Lower leg skin (tissue), 3 donors: ENCODE measurements around the gene REG4.

Experiments
- POLR2A ChIP-seq, 2 donors: fragments of 450-650 bp; IDR thresholded peaks; one replicate each; pipeline ENCODE4 v1.6.1; 2016 to 2017; ENCODE audit warnings: antibody characterized with exemption in 2 of 2, mild to moderate bottlenecking in 1 of 2, moderate library complexity in 1 of 2
- TF ChIP-seq, protein P1 (sequence below), 3 donors: fragments of 450-650 bp; IDR thresholded peaks; one replicate each; pipeline ENCODE4 v1.5.1; 2016; ENCODE audit warnings: antibody characterized with exemption in 3 of 3, mild to moderate bottlenecking in 3 of 3, moderate library complexity in 2 of 3

DNA sequence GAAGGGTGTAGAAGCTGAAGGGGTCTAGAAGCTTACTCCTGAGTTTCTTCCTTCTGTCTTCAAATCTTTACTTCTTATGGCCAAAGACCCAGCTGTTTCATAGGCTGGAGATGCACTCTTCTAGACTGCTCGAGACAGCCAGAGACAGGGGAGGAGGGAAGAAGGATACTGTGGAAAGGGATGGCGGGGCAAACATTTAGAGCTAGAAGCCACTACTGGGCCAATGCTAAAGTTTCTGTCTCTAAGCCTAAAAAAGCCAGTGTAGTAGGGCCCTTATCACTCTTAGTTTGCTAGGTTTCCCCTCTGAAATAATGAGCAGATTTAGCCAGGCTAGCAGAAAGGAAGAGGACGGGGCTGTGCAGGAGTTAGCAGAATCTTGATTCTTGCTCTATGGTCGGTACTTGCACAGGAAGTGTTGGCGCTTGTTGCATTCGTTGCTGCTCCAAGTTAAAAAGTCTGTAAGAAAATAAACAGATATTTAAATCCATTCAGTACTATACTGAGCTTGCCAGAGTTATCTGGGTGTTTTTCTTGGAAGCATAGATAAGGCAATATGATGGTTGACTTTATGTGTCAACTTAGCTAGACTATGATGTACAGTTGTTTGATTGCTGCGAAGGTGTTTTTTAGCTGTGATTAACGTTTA, 16.9 kb downstream of the REG4 start:
- TF ChIP-seq, protein P1, sequence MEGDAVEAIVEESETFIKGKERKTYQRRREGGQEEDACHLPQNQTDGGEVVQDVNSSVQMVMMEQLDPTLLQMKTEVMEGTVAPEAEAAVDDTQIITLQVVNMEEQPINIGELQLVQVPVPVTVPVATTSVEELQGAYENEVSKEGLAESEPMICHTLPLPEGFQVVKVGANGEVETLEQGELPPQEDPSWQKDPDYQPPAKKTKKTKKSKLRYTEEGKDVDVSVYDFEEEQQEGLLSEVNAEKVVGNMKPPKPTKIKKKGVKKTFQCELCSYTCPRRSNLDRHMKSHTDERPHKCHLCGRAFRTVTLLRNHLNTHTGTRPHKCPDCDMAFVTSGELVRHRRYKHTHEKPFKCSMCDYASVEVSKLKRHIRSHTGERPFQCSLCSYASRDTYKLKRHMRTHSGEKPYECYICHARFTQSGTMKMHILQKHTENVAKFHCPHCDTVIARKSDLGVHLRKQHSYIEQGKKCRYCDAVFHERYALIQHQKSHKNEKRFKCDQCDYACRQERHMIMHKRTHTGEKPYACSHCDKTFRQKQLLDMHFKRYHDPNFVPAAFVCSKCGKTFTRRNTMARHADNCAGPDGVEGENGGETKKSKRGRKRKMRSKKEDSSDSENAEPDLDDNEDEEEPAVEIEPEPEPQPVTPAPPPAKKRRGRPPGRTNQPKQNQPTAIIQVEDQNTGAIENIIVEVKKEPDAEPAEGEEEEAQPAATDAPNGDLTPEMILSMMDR (IDR thresholded peaks at IDR 0.05) = no peak
- TF ChIP-seq POLR2A (IDR thresholded peaks at IDR 0.05) = no peak
